HG02943 (cell line): ENCODE results near the gene SEPTIN5.

Source experiments
- ATAC-seq: cut with Tn5 transposase; IDR thresholded peaks from one replicate; pipeline ENCODE4 v1.9.1; 2021; ENCODE audit warnings: mild to moderate bottlenecking, low read depth, moderate library complexity; ENCODE audit not compliant: unreplicated experiment

Gene SEPTIN5

GRCh38 chr22:19704355-19705015 is 9.8 kb upstream of the SEPTIN5 start:
- ATAC-seq, result no peak

- no peak for ATAC-seq
Measured at GRCh38 chr22:19705181-19705934, 8.9 kb upstream of the SEPTIN5 start.

DNA sequence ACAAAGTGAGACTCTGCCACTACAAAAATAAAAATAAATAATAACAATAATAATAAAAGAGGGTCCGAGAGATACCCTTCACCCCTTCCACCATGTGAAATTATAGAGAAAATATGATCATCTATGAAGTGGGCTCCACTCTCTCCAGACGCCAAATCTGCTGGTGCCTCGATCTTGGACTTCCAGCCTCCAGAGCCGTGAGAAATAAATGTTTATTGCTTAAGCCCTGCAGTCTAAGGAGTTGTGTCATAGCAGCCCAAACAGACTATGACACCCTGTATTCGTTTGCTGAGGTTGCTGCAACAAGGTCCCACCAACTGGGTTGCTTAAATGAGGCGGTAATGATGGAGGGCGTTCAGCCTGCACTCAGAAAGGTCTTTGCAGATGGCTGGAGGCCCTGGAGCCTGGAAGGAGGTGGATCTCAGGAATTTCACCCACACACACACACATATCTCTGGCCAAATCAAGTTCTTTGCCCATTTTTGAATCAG is 7.6 kb upstream of the SEPTIN5 start:
- ATAC-seq, result no peak

DNA sequence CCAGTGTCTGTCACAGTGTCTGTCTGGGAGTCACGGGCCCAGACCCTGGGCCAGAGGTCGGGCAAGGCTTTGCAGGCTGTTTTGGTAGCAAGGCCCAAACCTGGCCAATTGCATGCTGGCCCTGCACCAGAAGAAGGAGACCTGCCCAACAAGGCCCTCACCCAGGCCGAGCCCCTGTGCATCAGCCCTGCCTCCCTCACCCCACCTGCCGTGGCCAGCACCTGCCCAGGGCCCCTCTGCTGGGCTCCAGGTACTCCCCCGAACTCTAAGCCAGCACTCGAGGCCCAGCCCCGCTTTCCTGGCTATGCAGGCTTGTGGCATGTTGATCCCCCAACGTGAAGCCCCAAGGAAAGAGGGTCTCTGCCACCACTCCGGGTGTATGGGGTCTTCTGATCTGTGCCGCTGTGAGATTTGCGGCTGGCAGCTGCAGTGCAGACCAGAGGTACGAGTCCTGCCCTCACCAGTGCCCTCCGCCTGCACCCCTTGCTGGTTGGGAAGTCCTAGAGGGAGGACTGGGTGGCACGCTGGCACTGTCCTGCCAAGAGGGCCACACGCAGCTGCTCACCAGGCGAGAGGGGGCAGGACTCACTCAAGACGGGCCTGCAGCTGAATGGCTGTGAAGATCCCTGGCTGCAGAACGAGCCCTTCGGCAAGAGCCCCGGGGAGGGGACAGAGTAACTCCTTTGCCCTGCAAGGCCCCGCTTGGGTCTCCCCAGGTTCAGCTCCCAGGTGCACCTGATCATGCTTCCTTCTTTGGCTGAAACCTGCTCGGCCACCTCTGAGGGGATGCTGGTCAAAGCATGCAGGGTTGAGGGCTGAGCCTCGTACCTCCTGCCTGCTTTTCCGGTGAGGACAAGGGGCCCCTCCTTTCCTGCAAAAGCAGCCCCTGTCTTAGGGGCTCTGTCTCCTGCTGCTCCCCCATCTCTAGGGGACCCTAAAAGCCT is 6.7 kb upstream of the SEPTIN5 start:
- no peak for ATAC-seq

DNA sequence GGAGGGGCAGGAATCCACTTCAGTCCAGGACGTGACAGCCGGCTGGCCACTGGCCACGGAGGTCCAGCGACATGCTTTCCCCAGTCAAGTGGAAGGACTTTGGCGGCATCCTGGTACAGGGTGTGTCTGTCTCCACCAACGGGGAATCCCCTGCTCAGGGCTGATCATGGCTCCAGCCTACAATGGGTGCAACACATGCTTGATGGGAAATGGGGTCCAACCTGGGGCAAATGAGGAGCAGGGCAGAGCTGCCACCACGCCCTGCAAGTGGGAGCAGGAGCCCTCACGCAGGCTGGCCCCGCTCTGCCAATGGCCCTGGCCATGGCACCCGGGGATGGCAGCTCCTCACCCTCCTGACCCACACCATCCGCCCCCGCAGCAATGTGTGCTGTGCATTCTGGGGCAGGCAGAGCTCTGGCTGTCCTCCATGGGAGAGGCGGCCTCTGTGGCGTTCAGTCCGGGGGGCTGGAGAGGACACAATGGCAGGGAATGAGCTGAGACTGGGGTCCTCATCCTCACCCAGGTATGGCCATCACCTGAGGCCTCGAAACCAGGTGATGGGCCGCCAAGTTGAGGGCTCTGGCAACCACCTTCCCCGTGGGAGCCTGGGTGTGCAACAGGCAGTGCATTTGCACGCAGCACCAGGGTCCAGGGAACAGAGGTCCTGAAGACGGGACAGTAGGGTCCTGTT is 5.8 kb upstream of the SEPTIN5 start:
- ATAC-seq, result no peak

DNA sequence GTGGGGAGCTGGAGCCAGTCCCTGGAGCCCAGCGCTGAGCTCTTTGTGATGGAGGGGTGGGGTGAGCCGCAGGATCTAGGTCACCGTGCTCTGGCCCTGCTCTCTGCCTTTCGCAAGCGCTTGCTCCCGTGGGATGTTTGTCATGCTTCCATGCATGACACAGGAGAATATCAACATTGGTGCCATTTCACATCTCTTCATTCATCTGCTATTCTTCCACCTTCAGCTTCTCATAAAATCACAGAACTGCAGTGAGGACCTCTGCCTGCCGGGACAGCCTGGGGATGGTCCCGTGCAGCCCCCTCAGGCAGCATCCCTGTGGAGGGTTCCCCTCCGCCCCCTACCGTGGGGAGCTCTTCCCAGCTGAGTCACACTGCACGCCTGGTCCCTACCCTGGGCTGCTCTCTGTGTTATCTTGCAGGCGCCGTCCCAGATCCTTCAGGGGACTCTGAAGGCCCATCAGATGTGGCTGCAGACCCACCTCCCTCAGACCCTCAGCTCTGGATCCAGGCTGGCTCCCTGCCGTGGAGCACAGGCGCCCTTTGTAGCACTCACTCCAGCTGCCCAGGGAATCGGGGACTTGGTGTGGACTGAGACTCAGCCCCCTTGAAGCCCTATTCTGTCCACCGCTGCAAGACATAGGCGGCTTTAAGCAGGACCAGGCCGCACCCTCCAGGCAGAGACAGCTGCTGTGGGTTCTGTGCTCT is 5.1 kb upstream of the SEPTIN5 start:
- ATAC-seq, result no peak

DNA sequence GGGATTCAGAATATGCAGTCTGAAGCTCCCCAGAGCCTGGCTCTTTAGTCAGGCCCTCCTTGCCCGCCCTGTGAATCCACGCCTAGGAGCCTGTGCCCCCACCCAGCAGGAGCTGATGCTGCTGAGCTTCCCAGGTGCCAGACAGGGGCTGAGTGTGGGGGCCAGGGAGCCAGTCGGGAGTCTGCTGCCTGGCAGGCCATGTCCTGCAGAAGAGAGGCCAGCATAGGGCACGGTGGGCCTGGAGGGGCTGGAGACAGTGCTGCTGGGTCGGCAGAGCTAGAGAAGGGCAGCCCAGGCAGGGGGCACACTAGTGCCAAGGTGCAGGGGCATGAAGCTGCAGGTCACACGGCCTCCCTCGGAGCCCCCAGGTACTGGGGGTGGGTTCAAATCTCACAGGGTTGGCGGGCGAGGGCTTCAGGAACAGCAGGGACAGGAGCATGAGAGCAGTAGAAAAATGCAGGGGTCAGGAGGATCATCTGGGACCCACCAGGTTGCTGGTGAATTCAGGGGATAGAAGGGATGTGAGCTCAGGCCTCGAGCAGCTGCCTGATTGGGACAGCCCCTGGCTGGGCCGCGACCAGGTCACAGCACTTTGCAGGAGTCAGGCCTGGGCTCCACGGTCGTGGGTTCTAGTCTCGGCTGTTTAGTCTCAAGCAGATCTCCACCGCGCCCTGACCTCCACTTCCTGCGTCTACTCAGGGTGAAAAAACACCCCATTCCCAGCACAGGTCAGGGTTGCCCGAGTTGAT is 4.1 kb upstream of the SEPTIN5 start:
- ATAC-seq, result no peak

DNA sequence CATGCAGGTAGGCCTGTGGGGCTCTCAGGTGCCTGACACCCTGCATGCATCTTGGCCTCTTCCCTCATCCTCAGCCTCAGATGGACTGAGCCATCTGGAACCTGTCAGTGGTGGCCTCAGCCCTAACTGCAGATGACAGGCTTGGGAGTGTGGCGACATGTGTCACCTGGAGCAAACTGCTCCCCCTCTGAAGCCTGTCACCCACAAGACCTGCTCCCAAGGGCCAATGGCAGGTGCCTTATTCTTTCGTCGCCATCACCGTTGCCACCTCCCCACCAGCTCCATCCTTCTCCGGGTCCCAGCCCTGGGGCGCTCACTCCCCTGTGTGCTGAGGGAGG is 3.6 kb upstream of the SEPTIN5 start:
- no peak for ATAC-seq

DNA sequence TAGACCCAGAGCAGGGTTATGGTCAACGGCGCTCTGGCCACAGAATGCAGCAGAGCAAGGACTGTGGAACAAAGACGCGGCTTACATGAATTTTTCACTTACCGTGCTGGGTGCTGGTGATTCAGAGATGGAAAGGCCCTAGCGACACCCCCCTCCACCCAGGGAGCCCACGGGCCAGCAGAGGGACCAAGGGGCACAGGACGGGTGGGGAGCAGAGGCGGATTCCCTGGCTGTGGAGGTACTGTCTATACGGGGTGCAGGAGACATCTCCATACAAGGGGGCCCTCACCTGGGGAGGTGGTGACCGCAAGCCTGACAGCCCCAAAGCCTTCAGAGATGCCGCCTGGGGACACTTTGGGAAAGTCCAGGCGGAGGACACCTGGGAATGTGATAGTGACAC is 1.1 kb upstream of the SEPTIN5 start:
- no peak for ATAC-seq

- no peak for ATAC-seq
Measured at GRCh38 chr22:19713650-19714311, 522 bp upstream of the SEPTIN5 start.

DNA sequence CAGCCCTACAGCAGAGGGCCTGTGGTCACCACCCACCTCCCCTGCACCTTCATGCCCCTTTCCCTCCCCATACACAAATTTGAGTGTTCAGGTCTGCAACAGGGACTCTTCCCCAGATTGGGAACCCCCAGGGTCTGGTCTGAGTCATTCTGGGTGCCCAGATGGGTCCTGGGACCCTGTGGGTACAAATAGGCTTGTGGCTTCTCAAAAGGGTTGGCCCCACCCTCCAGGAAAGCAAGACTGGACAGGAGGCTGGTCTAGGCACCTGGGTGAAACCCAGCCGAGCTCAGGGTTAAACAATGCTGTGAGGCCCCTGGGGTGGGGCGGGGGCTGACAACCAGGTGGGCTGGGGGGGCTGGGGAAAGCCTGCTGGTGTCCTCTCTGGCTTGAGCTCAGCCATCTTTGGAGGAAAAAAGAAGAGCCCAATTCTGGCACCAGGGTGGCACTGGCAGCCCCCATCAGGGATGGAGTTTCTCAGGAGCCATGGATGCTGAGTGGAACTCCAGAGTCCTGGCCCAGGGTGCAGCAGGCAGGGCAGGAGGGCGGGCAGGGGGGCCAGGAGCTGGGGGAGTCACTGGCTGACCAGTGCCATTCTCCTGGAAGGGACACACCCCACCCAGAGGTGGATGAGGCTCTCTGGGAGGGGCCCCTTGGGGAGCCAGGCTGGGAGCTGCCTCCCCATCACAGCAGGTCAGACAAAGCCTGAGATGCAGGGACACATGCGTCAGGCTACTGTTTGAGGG is 1.1 kb downstream of the SEPTIN5 start:
- ATAC-seq, result no peak

DNA sequence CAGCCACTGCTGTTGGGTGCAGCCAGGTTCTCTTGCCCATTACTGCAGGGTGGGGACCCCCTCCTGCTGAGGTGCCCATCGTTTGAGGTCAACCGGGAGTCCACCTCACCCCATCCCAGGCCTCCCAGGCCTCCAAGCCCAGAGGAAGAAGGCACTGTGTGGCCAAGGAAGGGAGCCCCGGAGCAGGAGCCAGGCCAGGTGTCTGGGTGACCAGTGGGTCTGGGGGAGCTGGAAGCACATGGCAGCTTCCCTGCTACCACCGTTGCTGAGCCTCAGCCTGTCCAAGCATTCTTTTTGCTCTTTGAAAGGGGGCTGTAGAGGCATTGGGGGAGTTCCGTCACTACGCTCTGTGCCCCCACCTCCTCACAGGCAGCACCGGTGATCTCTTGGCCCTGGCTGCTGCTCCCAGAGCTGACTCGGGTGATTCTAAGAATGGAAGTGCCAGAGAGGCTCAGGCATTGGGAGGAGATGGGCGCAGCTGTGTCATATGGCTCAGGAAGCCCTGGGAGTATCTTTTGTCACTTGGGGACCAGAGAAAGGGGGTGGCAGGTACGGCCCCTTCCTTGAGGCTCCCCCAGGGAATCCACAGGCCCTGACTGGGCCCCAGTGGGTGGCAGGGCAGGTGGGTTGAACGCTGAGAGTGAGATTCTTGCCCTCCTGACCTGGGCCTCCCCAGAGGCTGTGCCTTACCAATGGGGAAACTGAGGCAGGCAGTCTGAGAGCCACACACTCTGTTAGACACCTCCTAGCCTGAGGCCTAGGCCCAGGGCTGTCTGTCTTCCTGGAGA is 1.9 kb downstream of the SEPTIN5 start:
- ATAC-seq, result no peak

GRCh38 chr22:19716829-19717105 is 2.5 kb downstream of the SEPTIN5 start:
- ATAC-seq, result no peak

GRCh38 chr22:19717181-19717580 is 2.9 kb downstream of the SEPTIN5 start:
- no peak for ATAC-seq

GRCh38 chr22:19717691-19718455 is 3.6 kb downstream of the SEPTIN5 start:
- ATAC-seq, result no peak

- ATAC-seq, result no peak
Measured at GRCh38 chr22:19718456-19719049, 4.2 kb downstream of the SEPTIN5 start.
